SK-N-SH treated with all-trans-retinoic acid at 6 μM for 48 hours (cell line): ENCODE results near the gene DAPL1.

Experiments used
- ARNTL ChIP-seq: fragments of 450-650 bp; formaldehyde crosslinking; IDR thresholded peaks from 2 replicates; pipeline ENCODE4 v1.5.0; 2020; ENCODE audit warnings: low read depth, mild to moderate bottlenecking, moderate library complexity, borderline replicate concordance
- ISL1 ChIP-seq: fragments of 250-450 bp; sonication (Bioruptor Pico); IDR thresholded peaks from 2 replicates; pipeline ENCODE4 v2.1.2; 2022; ENCODE audit warnings: mild to moderate bottlenecking, moderate library complexity
- OSR1 ChIP-seq: fragments of 250-450 bp; sonication (Bioruptor Pico); IDR thresholded peaks from 2 replicates; pipeline ENCODE4 v1.8.0; 2022; ENCODE audit warnings: moderate library complexity, mild to moderate bottlenecking, inconsistent platforms
- PPARA ChIP-seq: fragments of 250-450 bp; sonication (Bioruptor Pico); IDR thresholded peaks from 2 replicates; pipeline ENCODE4 v1.5.0; 2020; ENCODE audit warnings: mild to moderate bottlenecking, borderline replicate concordance
- RARB ChIP-seq: fragments of 250-450 bp; sonication (Bioruptor Pico); IDR thresholded peaks from 2 replicates; pipeline ENCODE4 v1.8.0; 2021; ENCODE audit warnings: mild to moderate bottlenecking, moderate library complexity
- SNAI2 ChIP-seq: fragments of 250-450 bp; sonication (Bioruptor Pico); IDR thresholded peaks from 2 replicates; pipeline ENCODE4 v1.5.0; 2020; ENCODE audit warnings: mild to moderate bottlenecking, moderate library complexity
- TCF4 ChIP-seq: fragments of 250-450 bp; sonication (Bioruptor Pico); IDR thresholded peaks from 2 replicates; pipeline ENCODE4 v1.8.0; 2021; ENCODE audit warnings: mild to moderate bottlenecking, moderate library complexity, borderline replicate concordance
- TOX ChIP-seq: fragments of 250-450 bp; sonication (Bioruptor Pico); IDR thresholded peaks from 2 replicates; pipeline ENCODE4 v1.8.0; 2021; ENCODE audit warnings: mild to moderate bottlenecking, moderate library complexity, borderline replicate concordance
- ZFP30 ChIP-seq: fragments of 450-650 bp; formaldehyde crosslinking; IDR thresholded peaks from 2 replicates; pipeline ENCODE4 v1.5.0; 2022; ENCODE audit warnings: mild to moderate bottlenecking, moderate library complexity
- ZNF70 ChIP-seq: fragments of 450-650 bp; formaldehyde crosslinking; IDR thresholded peaks from 2 replicates; pipeline ENCODE4 v1.5.0; 2020; ENCODE audit warnings: mild to moderate bottlenecking, moderate library complexity
- TF ChIP-seq, protein P1 (sequence below): fragments of 250-450 bp; sonication (Bioruptor Pico); IDR thresholded peaks from 2 replicates; pipeline ENCODE4 v1.8.0; 2020; ENCODE audit warnings: mild to moderate bottlenecking, moderate library complexity, borderline replicate concordance
- TF ChIP-seq, protein P2 (sequence below): fragments of 250-450 bp; sonication (Bioruptor Pico); IDR thresholded peaks from 2 replicates; pipeline ENCODE4 v1.8.0; 2021; ENCODE audit warnings: low read depth, mild to moderate bottlenecking, moderate library complexity, borderline replicate concordance
- TF ChIP-seq, protein P3 (sequence below): fragments of 250-450 bp; sonication (Bioruptor Pico); IDR thresholded peaks from 2 replicates; pipeline ENCODE4 v1.5.1; 2020; ENCODE audit warnings: low read depth, mild to moderate bottlenecking, moderate library complexity

DNA sequence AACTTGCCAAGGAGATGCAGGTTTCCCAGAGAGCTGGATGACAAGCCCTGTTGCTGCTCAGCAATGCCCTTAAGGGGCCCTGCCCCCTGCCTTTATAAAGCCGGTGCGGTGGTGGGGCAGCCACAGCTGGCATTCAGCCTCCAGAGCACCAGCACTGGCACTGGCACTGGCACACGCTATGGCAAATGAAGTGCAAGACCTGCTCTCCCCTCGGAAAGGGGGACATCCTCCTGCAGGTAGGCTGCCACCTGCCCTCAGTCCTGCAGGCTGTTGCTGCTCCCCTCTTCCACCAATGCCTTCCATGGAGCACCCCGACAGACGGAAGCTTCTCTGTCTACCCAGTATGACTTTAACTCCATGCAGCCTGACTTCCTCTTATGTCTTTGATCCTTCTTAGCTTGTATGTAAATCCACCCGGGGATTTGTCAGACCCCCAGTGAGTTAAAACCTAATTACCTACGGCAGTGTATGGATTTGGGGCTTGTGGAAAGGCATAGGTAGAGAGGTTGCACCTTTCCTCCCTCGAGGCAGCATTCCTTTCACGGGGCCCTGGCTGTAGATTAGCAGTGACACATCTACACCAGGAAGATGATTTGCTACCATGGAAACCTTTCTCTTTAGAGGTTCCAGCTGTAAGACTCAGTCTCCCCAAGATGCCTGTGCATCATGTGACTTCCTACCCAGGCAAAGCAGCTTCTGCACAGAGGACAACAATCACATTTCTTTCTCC lies at the start of gene DAPL1:
- no peak for TF ChIP-seq OSR1 (CRISPR knock-in tag)
- TF ChIP-seq, protein P1, sequence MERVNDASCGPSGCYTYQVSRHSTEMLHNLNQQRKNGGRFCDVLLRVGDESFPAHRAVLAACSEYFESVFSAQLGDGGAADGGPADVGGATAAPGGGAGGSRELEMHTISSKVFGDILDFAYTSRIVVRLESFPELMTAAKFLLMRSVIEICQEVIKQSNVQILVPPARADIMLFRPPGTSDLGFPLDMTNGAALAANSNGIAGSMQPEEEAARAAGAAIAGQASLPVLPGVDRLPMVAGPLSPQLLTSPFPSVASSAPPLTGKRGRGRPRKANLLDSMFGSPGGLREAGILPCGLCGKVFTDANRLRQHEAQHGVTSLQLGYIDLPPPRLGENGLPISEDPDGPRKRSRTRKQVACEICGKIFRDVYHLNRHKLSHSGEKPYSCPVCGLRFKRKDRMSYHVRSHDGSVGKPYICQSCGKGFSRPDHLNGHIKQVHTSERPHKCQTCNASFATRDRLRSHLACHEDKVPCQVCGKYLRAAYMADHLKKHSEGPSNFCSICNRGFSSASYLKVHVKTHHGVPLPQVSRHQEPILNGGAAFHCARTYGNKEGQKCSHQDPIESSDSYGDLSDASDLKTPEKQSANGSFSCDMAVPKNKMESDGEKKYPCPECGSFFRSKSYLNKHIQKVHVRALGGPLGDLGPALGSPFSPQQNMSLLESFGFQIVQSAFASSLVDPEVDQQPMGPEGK (CRISPR knock-in tag) = no peak
- no peak for TF ChIP-seq PPARA (CRISPR knock-in tag)
- TF ChIP-seq, protein P2, sequence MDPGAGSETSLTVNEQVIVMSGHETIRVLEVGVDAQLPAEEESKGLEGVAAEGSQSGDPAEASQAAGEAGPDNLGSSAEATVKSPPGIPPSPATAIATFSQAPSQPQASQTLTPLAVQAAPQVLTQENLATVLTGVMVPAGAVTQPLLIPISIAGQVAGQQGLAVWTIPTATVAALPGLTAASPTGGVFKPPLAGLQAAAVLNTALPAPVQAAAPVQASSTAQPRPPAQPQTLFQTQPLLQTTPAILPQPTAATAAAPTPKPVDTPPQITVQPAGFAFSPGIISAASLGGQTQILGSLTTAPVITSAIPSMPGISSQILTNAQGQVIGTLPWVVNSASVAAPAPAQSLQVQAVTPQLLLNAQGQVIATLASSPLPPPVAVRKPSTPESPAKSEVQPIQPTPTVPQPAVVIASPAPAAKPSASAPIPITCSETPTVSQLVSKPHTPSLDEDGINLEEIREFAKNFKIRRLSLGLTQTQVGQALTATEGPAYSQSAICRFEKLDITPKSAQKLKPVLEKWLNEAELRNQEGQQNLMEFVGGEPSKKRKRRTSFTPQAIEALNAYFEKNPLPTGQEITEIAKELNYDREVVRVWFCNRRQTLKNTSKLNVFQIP = no peak
- no peak for TF ChIP-seq ISL1 (CRISPR knock-in tag)
- TF ChIP-seq, protein P3, sequence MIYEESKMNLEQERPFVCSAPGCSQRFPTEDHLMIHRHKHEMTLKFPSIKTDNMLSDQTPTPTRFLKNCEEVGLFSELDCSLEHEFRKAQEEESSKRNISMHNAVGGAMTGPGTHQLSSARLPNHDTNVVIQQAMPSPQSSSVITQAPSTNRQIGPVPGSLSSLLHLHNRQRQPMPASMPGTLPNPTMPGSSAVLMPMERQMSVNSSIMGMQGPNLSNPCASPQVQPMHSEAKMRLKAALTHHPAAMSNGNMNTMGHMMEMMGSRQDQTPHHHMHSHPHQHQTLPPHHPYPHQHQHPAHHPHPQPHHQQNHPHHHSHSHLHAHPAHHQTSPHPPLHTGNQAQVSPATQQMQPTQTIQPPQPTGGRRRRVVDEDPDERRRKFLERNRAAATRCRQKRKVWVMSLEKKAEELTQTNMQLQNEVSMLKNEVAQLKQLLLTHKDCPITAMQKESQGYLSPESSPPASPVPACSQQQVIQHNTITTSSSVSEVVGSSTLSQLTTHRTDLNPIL = no peak
- no peak for TF ChIP-seq ZFP30 (CRISPR knock-in tag)
- TF ChIP-seq TCF4 (CRISPR knock-in tag) = no peak
- no peak for TF ChIP-seq TOX (CRISPR knock-in tag)
- no peak for TF ChIP-seq ARNTL (CRISPR knock-in tag)
- no peak for TF ChIP-seq SNAI2
- no peak for TF ChIP-seq ZNF70 (CRISPR knock-in tag)
- TF ChIP-seq RARB (CRISPR knock-in tag) = no peak
